Nephron (organoid): ENCODE results near the gene GTF3C4.
"Not testable (repeated sequence)": the region's sequence is repeated elsewhere in the genome, so short reads cannot be mapped to it uniquely, and the experiment has no call there.

Experiments
- H3K27ac Mint-ChIP-seq, 3 experiments: 2 replicates each; pipeline ENCODE4 v1.8.0; 2020; ENCODE audit warnings: mixed read lengths in 3 of 3, mild to moderate bottlenecking in 2 of 3, moderate library complexity in 1 of 3
- H3K27me3 Mint-ChIP-seq: 2 replicates; pipeline ENCODE4 v1.8.0; 2021; ENCODE audit warnings: low read depth, mild to moderate bottlenecking, moderate library complexity, mixed read lengths
- H3K36me3 Mint-ChIP-seq: 2 replicates; pipeline ENCODE4 v1.8.0; 2020; ENCODE audit warnings: low read depth, mixed read lengths
- H3K4me1 Mint-ChIP-seq: 2 replicates; pipeline ENCODE4 v1.8.0; 2020; ENCODE audit warnings: mixed read lengths
- H3K4me3 Mint-ChIP-seq, 3 experiments: 2 replicates each; pipeline ENCODE4 v1.8.0; 2020; ENCODE audit warnings: mild to moderate bottlenecking in 3 of 3, mixed read lengths in 3 of 3, moderate library complexity in 2 of 3
- H3K9me3 Mint-ChIP-seq: 2 replicates; pipeline ENCODE4 v1.8.0; 2020; ENCODE audit warnings: mixed read lengths
- TF ChIP-seq, protein P1 (sequence below), 3 experiments: fragments of 200-600 bp; sonication (generic); IDR thresholded peaks; one replicate each; pipeline ENCODE4 v1.5.0; 2021; ENCODE audit warnings: antibody characterized with exemption in 3 of 3; ENCODE audit not compliant: unreplicated experiment in 3 of 3

GTF3C4 gene

GRCh38 chr9:132702254-132702653 is 32.0 kb downstream of the GTF3C4 start:
- Mint-ChIP-seq H3K4me3 (no peak overlapping the region), H3K4me1 (no peaks in the 10 kb centered on the region), H3K27ac (no peak overlapping the region), H3K36me3 (peaks cover 3% of the 10 kb centered on the region), H3K9me3 (peaks cover 22% of the 10 kb centered on the region), H3K27me3 (no peaks in the 10 kb centered on the region)
- TF ChIP-seq, protein P1, sequence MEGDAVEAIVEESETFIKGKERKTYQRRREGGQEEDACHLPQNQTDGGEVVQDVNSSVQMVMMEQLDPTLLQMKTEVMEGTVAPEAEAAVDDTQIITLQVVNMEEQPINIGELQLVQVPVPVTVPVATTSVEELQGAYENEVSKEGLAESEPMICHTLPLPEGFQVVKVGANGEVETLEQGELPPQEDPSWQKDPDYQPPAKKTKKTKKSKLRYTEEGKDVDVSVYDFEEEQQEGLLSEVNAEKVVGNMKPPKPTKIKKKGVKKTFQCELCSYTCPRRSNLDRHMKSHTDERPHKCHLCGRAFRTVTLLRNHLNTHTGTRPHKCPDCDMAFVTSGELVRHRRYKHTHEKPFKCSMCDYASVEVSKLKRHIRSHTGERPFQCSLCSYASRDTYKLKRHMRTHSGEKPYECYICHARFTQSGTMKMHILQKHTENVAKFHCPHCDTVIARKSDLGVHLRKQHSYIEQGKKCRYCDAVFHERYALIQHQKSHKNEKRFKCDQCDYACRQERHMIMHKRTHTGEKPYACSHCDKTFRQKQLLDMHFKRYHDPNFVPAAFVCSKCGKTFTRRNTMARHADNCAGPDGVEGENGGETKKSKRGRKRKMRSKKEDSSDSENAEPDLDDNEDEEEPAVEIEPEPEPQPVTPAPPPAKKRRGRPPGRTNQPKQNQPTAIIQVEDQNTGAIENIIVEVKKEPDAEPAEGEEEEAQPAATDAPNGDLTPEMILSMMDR (IDR thresholded peaks at IDR 0.05; ENCODE audit: unreplicated experiment in 3 of 3), result no peak

GRCh38 chr9:132703336-132703735 is 33.1 kb downstream of the GTF3C4 start:
- Mint-ChIP-seq H3K4me3 (no peak overlapping the region), H3K36me3 (no peaks in the 10 kb centered on the region), H3K27me3 (no peaks in the 10 kb centered on the region), H3K9me3 (peaks cover 11% of the 10 kb centered on the region), H3K27ac (no peak overlapping the region), H3K4me1 (no peaks in the 10 kb centered on the region)
- TF ChIP-seq, protein P1 (IDR thresholded peaks at IDR 0.05; ENCODE audit: unreplicated experiment in 3 of 3), result no peak

GRCh38 chr9:132708239-132708638 is 38.0 kb downstream of the GTF3C4 start:
- TF ChIP-seq, protein P1 (IDR thresholded peaks at IDR 0.05; ENCODE audit: unreplicated experiment in 3 of 3), result no peak
- peaks cover 3% of the 10 kb centered on the region for H3K9me3 Mint-ChIP-seq
- H3K4me1 Mint-ChIP-seq, result no peaks in the 10 kb centered on the region
- no peak overlapping the region for H3K27ac Mint-ChIP-seq
- H3K36me3 Mint-ChIP-seq, result no peaks in the 10 kb centered on the region
- peaks cover 10% of the 10 kb centered on the region for H3K27me3 Mint-ChIP-seq
- no peak overlapping the region for H3K4me3 Mint-ChIP-seq

DNA sequence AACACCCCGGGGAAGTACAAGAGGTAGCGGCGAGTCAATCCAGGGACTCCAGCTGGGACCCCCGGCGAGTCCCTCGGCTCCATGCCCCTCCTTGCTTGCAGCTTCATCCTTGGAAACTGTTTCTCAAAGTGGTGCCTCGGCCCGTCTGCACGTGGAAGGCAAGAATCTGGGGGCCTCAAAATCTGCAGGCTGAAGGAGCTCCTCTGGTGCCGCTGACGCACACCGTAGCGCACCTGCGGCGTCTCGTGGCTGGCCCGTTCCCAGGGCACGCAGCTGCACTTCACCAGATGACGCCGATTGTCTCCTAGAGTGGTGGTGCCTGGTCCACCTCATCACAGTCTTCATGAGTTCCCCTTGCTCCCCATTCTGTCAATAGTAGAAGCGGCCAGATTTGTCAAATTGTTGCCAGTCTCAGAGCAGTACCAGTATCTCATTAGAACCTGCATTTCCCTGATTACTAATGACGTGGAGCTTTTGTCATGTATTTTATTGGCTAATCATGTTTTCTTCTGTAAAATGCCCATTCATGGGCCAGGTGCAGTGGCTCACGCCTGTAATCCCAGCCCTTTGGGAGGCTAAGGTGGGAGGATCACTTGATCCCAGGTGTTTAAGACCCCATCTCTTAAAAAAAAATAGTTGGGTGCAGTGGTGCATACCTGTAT is 38.6 kb downstream of the GTF3C4 start:
- Mint-ChIP-seq H3K36me3 (no peaks in the 10 kb centered on the region), H3K4me3 (no peak overlapping the region), H3K27ac (no peak overlapping the region), H3K4me1 (no peaks in the 10 kb centered on the region), H3K27me3 (peaks cover 10% of the 10 kb centered on the region), H3K9me3 (no peaks in the 10 kb centered on the region)
- TF ChIP-seq, protein P1 (IDR thresholded peaks at IDR 0.05; ENCODE audit: unreplicated experiment in 3 of 3), result no peak

DNA sequence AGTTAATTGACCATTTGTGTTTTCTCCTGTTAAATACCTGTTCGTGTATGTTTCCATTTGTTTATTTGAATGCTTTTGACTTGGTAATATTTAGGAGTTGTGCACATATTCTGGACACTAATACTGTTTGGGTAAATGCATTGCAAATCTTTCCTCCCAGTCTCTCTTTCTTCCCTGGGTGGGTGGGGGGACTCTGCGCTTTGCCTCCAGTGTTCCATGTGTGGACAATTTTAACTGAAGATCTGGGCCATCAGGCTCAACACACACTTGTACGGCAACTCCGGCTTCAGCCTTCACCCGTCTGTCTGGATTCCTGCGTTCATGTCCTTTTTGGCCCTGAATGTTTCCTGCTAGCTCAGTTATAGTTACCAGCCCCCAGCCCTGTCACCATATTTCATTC is 40.1 kb downstream of the GTF3C4 start:
- Mint-ChIP-seq H3K9me3 (no peaks in the 10 kb centered on the region), H3K36me3 (no peaks in the 10 kb centered on the region), H3K27me3 (peaks cover 10% of the 10 kb centered on the region), H3K4me1 (no peaks in the 10 kb centered on the region), H3K4me3 (no peak overlapping the region), H3K27ac (no peak overlapping the region)
- TF ChIP-seq, protein P1 (IDR thresholded peaks at IDR 0.05; ENCODE audit: unreplicated experiment in 3 of 3), result no peak

GRCh38 chr9:132711152-132711551 is 40.9 kb downstream of the GTF3C4 start:
- H3K9me3 Mint-ChIP-seq, H3K36me3 Mint-ChIP-seq, H3K4me3 Mint-ChIP-seq, H3K4me1 Mint-ChIP-seq, H3K27ac Mint-ChIP-seq: not testable (repeated sequence)
- peaks cover 10% of the 10 kb centered on the region for H3K27me3 Mint-ChIP-seq
